ENCODE measurements around the gene BAHCC1.

BAHCC1 gene

DNA sequence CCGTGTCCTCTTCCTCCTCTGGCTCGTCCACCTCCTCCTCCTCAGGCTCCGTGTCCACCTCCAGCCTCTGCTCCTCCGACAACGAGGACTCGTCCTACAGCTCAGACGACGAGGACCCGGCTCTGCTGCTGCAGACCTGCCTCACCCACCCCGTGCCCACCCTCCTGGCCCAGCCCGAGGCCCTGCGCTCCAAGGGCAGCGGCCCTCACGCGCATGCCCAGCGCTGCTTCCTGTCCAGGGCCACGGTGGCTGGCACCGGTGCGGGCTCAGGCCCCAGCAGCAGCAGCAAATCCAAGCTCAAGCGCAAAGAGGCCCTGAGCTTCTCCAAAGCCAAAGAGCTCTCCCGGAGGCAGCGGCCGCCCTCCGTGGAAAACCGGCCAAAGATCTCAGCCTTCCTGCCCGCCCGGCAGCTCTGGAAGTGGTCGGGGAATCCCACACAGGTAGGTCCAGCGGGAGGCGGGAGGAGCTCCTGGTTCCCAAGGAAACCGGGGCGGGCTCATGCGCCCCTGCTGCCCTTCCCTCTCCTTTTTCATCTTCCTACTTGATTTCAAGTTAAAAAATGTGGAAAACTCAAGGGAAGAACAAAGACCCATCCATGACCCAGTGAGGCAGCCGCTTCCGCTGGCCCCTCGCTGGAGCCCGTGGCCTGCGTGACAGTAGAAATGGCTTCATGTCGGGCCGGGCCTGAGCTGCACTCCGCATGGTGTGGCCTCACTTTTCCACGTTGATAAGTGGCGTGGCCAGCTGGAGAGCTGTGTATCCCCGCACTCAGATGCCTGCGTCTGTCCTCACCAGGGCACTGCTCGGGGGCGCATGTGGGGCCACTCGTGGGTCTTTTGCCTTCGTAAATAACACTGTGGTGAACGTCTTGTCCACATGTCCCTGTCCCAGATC is 66.6 kb downstream of the BAHCC1 start:
- no peak for DNase-seq (ENCODE audit: low spot score)

DNA sequence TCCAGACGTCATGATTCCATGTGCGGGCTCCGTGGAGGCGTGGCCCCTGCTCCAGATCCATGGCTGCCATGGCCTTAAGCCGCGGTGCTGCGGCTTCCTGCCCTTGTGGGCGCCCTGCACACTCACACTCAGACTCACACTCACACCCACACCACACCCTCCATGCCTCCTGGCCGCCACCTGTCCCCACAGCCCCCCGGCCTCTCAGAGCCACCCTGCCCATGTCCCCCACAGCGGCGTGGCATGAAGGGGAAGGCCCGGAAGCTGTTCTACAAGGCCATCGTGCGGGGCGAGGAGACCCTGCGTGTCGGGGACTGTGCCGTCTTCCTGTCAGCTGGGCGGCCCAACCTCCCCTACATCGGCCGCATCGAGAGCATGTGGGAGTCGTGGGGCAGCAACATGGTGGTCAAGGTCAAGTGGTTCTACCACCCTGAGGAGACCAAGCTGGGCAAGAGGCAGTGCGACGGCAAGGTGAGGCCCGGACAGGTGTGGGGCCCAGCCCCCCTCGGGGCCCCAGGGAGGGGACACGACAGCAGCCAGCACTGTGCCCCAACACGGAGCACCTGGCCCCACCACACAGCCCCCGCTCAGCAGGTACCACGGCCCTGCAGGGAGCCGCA is 67.4 kb downstream of the BAHCC1 start:
- no peak for DNase-seq (ENCODE audit: low spot score)

DNA sequence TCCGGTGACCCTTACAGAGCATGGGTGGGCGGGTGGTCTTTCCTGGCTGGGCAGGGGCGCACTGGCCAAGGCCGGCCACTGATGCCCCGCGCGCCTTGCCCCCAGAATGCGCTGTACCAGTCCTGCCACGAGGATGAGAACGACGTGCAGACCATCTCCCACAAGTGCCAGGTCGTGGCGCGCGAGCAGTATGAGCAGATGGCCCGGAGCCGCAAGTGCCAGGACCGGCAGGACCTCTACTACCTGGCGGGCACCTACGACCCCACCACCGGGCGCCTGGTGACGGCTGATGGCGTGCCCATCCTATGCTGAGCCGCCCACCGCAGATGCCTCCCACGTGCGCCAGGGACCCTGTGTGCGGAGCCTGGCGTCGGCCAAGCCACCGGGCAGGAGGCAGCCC is 68.2 kb downstream of the BAHCC1 start:
- no peak for DNase-seq (ENCODE audit: low spot score)

DNA sequence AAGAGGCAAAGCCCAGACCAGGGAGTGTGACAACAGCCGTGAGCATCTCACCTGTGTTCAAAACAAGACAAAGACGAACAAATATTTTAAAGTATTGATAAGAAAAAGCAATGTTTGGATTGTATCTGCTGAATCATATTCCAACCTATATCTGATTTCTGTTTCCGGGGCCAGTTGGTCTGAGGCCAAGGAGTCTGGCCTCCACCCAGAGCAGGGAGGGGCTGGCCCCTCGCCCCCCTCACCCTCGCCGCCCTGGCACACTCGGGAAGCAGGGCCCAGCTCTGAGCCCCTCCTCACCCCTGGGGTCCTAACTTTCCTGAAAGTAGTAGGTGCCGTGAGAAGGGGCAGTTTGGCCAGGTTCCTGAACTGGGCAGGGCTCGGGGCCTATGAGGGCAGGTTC is 69.3 kb downstream of the BAHCC1 start:
- DNase-seq (ENCODE audit: low spot score) = no peak

DNA sequence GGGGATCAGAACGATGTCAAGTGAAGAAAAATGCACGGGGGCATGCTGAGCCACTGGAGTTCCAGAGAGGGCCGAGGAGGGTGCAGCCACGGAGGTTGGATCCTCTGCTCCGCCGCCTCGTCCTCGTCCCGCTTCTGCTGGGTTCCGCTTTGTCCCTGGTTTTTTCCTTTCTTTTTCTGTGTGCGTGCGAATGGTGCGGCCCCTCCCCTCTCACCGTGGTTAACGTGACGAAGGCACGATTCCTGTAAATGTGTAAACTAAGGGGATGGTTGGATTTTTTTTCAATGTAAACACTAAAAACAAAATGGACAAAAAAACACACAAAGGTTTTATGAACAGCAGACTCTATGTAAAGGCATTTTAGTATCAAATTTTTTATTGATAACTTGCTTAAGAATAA is 70.7 kb downstream of the BAHCC1 start:
- no peak for DNase-seq (ENCODE audit: low spot score)

DNA sequence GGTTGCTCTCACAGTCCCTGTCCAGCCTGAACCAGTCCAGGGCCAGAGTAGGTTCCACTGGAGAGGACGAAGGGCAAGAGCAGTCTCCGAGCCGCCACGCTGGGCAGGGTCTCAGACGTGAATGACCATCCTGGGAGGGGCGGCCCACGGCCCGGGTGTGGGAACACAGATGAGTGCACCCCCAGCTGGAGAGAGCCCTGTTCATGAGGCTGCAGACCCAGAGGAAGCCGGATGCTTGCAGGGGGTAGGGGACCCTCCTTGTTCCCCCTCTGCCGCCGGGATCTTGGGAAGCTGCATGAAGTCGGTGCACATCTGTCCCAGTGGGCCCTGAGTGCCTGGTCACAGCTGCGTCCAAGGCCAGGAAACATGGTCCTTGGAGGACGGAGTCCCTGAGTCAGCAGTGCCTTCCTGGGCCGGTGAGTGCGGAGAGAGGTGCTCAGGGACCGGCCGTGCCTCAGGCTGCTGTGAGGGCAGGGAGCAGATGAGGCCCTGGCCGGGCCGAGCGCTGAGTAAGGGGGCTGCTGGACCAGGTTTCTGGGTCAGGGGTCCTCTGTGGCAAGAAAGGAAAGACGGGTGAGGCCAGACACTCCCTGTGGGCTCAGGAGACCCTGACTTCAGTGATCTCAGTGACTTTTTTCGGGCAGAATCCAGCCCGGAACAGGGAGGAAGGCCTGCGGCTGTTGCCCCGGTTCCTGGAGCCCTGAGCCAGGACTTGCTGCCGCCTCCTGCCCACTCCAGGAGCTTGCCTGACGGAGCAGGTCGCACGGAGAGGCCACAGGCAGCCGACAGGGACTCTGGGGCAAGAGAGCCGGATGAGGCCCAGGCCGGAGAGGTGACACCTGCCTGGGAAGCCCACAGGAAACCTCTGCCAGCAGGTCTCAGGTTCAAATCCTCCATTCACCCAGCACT is 71.6 kb downstream of the BAHCC1 start:
- DNase-seq (ENCODE audit: low spot score) = no peak

DNA sequence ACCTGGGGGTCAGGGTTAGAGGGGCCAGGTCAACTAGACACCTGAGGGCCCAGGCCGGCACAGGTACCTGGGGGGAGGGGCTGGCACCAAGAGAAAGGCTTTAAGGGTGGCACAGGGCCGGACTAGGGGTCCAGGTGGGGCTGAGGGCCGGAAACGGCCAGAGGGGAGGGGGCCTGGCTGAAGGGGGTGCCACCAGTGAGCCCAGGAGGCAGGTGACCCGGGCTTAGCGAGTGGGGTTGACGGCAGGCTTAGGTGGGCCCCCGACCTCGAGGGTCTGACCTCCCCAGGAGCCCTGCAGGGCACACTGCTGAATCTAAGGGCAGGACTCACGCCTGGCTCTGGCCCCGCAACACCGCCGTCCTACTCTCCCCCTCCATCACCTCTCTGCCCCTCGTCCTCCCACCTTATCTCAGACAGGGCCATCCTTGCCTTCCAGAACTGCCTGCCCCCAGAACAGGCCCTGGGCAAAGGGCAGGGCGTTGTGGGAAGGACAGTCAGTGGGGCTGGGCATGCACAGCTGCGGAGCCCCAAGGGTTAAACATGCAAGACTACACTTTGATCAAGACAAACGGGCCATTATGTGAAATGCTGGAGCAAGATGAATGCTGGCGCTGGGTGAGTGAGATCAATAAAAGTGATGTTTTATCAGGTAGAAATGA is 73.0 kb downstream of the BAHCC1 start:
- DNase-seq (ENCODE audit: low spot score) = no peak

DNA sequence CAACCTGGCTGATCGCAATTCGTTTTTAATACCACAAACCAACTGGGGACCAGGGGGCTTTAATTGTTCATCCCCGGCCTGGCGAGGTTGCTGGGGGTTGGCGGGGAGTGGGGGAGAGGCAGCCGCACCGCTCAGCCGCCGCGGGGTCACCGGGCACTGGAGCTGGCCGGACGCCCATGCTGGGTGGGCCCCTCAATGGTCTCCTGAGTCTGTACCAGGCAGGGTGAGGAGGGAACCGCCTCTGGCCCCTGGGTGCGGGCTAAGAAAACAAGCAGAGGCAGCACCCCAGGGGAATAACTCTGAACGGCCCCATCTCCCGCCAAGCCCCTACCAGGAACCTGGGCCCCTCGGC is 73.5 kb downstream of the BAHCC1 start:
- DNase-seq (ENCODE audit: low spot score) = no peak

DNA sequence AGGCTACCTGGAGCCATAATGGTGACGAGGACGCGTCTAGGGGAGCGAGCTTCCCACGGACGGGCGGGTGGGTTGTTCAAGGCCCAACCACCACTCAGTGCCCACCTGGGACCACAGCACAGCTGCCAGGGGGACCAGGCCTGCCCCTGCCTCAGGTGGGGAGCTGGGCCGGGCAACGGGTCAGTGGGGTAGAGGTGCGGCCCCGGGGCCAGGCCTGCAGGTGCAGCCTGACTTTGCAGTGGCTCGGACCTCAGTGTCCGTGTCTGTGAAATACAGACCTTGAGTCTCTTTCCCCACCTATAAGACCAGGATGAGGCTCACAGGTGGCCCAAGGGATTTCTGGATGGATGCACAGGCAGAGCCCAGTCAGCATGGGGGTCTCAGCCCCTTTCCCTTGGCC is 74.0 kb downstream of the BAHCC1 start:
- DNase-seq (ENCODE audit: low spot score) = no peak

DNA sequence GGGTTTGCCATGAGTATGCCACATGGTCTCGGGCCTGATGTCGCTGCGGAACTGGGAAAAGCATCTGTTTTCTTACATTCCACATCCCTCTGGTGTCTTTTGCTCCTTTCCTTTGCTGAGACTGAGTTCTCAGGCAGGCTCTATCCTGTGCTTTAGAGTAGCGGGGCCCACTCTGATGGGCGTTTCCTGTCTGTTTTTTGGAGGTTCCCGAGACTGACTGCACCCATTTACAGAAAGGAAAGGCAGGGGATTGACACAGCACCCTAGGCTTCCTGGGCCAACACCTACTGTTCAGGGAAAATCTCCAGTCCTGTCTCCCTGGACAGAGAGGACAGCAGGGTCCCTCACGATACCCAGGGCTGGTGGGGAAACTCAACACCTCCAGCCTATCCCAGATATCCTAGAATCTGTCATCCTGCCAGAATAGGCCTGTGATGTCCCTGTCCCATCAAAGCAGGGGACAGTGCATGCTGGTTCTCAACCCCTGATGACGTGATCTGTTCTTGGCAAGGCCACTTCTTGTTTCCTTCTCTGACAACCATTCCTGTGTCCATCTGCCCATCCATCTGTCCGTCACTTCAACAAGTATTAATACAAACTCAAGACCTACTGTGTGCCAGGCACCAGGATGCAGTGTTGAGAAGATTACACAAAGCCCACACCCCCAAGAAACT is 75.2 kb downstream of the BAHCC1 start:
- no peak for DNase-seq (ENCODE audit: low spot score)

DNA sequence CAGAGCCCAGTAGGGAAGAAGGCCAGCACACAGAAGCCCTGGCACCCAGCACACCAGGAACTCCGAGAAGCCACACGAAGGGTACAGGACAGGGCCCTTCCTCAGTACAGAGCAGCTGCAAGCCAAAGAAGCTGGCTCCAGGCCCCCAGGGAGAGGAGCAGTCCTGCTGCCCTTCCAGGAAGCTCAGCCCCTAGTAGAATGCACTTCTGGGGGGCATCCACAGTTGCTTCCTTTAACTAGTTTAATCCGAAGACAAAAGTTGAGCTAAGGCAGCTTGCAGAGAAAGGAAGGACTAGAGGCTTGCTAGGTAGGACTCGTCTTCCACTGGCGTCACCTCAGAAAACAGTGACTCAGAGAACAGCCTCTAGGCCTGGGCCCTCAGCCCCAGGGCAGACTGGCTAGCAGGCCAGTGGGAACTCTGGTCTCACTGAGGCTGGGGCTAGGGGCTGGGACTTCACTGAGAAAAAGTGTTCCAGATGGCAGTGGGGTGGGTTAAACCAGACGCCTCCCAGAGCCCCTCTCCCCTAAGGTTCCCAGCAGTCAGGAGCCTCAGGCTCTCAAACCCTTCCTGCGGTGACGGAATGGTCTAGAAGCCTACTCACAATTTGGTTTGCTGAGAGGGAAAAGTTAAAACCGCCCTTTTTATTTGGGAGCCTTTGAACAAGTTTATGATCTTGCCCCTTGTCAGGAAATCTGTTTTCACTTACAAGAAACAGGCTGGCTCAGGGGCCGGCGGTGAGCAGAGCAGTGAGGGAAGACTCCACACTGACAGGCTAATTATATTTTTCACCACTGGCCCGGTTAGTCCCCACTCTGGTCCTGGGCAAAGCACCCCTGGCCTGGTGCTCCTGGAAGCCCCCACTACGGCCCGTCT is 75.9 kb downstream of the BAHCC1 start:
- no peak for DNase-seq (ENCODE audit: low spot score)

DNA sequence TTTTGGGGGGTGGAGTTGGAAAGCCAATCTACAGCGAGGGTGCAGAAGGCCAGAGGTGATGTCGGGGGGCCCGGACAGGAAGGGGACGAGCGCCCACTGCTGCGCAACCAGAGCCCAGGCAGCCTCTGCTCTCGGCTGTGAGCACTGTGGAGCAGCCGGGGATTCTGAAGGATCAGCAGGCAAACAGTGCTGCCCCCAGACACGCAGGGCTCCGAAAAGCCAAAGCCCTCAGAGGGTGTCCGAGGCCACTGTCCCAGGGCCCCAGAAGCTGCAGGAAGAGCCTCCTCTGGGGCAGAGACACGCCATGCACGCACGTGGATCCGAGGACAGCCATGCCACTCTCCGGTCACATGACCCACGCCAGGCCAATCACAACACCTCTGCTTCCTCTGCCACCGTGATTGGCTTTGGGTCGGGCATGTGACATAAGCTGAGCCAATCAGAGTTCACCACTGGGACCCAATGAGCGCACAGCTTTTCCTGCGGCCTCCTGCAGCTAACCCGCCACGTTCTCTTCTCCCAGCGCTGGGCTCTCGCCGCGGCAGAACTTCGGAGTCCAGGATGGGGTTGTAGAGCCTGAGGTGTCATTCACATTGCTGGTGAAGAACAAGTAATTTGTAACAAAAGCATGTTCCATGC is 76.7 kb downstream of the BAHCC1 start:
- DNase-seq (ENCODE audit: low spot score) = no peak

DNA sequence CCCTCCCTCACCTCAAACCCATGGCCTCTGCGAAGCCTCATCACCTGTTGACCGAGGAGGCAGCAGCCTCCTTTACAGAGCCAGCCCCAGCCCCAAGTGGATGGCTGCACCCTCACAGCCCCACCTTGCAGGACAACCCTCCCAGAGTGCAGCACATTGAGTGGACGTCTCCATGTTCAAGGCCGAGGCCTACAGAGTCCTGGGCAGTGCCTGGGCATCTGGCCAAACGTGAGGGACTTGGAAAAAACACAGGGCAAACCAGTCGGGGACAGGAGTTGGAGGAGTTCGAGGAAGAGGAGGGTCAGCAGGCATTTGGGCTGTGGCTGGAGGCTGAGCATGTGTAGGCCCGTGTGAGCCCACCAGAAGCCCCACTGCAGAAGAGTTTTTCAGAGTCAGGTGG is 77.8 kb downstream of the BAHCC1 start:
- DNase-seq (ENCODE audit: low spot score) = no peak

DNA sequence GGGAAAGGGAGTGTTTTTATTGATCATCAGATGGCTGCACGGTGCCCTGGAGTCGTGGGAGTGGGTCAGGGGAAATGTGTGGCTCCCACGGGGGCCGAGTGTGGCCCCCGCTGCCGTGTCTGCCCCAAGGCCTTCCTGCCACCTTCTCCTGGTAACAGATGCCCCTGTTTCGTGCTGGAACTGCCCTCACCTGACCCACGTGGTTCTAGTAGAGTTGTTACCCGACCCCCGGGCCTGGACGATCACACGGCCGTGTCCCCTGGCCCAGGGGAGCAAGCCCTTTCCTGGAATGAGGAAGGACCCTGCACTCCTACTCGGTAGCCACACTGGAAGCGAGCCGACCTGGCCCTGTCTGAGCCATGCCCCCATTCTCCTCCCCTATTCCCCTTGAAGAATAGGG is 79.7 kb downstream of the BAHCC1 start:
- DNase-seq (ENCODE audit: low spot score) = no peak

DNA sequence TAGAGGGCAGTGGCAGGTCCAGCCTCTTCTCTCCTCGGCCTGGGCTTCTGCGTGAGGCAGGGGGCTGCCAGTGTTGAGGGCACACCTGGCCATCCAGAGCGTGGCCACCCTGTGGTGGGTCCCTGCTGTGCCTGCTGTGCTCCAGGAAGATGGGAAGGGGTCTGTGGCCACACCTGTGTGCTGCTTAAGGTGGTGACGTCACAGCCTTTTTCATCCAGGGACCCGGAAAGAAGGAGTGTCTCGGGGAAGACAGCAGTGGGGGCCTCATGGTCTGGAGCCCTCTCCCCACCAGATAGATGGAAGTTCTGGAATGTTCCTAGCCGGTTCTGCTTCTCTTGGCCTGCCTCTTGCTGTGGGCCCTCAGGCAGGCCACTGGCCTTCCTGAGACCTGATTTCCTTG is 80.8 kb downstream of the BAHCC1 start:
- no peak for DNase-seq (ENCODE audit: low spot score)

DNA sequence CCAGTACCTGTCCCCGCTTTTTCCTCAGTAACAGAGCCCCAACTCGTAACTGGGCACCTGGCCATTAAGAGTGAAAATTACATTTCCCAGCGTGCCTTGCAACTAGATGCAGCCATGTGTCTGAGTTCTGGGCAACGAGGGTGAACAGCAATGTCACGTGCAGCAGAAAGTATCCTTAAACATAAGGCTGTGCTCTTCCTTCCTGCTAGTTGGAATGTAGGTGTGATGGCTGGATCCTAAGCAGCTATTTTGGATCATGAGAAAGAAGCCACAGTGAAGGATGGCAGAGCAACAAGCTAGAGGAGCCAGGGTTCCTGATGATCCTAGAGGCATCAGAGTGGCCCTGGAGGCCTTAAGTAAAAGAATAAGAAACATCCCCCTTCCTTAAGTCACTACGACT is 81.4 kb downstream of the BAHCC1 start:
- DNase-seq (ENCODE audit: low spot score) = no peak

DNA sequence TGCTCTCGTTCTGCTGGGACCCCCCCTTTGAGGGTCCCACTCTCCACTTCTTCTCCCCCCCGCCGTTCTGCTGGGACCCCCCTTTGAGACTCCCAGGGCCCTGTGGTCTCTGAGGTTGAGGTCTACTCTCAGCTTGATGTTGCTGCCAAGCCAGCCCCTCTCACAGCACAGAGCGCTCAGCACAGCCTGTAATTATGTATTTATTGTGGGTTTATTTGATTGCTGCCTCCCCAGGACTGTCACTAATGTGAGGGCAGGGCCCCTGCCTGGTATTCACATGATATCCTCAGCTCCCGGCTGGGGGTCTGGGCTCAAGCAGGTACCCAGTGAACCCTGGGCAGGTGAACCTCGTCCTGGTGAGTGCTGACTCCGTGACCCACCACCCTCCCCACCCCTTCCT is 81.9 kb downstream of the BAHCC1 start:
- DNase-seq (ENCODE audit: low spot score) = no peak

DNA sequence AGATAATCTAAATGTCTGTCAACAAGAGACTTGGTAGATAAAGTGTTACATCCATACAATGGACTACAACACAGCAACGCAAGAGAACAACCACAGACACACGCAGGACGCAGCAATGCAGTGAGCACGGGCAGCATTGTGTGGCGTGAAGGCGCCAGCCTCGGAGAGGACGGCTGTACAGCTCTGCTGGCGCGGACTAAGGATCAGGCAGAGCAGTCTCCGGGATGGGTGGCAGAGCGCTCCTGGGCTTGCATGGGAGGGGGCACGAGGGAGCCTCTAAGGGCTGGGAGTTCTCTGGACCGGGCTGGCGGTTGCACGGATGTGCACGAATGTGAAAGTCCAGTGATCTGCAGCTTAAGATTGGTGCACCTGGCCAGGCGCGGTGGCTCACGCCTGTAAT is 82.9 kb downstream of the BAHCC1 start:
- no peak for DNase-seq (ENCODE audit: low spot score)

DNA sequence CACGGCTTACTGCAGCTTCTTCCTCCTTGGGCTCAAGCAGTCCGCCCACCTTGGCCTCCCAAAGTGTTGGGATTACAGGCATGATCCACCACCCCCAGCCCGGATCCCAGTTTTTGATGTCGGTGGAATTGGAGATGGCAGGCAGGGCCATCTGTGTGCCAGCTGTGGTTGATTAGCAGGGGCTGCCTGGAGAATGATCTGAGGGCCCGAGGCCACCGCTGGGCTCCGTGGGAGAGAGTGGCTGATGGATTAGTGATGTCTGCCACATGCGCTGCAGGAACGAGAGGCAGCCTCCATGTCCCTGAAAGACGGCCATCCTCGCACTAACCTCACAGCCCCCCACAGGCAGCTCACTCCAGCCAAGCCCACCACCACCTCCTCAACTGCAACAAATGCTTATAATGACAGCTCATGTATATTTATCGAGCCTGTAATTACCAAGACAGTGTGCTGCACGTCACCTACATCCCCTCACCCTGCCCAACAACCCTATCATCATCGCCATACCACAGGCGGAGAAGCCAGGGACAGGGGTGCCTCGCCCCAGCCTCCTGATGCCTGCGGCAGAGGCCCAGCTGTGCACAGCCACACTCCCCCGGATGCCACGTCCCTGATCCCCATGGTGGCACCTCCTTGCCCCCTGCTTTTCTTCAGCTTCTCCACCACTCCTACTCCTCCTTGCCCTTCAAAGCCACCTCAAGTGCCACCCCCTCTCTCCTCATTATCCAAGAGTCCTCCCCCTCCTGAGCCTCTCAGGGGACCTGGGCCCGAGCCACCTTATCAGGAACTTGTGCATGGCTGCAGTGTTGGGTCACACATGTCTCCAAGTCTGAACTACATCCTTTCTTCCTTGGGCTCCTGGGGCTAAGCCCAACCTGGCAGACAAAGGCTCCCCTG is 84.2 kb downstream of the BAHCC1 start:
- DNase-seq (ENCODE audit: low spot score) = no peak

All from SW480 (cell line).